ENCODE results near the gene PCIF1.
"Not testable (repeated sequence)": the region's sequence is repeated elsewhere in the genome, so short reads cannot be mapped to it uniquely, and the experiment has no call there.

PCIF1 gene

DNA sequence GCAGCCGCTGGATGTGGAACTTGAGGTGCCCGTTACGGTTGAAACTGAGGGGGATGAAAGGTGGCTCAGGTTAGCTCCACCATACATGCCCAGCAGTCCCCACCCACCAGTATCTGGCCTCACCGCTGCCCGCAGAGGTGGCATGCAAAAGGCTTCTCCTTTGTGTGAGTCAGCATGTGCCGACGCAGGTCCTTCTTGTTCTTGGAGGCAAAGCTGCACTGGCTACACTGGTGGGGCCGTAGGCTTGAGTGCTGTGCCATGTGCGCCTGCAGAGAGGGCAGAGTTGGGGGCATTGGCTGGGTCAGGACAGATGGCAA lies 15.8 kb downstream of the PCIF1 start:
- H3K4me3 ChIP-seq (ENCODE audit: low read depth, low read length) = no peak overlapping the region
- TF ChIP-seq, protein P1, sequence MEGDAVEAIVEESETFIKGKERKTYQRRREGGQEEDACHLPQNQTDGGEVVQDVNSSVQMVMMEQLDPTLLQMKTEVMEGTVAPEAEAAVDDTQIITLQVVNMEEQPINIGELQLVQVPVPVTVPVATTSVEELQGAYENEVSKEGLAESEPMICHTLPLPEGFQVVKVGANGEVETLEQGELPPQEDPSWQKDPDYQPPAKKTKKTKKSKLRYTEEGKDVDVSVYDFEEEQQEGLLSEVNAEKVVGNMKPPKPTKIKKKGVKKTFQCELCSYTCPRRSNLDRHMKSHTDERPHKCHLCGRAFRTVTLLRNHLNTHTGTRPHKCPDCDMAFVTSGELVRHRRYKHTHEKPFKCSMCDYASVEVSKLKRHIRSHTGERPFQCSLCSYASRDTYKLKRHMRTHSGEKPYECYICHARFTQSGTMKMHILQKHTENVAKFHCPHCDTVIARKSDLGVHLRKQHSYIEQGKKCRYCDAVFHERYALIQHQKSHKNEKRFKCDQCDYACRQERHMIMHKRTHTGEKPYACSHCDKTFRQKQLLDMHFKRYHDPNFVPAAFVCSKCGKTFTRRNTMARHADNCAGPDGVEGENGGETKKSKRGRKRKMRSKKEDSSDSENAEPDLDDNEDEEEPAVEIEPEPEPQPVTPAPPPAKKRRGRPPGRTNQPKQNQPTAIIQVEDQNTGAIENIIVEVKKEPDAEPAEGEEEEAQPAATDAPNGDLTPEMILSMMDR (IDR thresholded peaks at IDR 0.05; ENCODE audit: low read depth, low read length) = no peak
- TF ChIP-seq MYC (IDR thresholded peaks at IDR 0.05; ENCODE audit: low read depth, low read length) = no peak
- TF ChIP-seq POLR2A (IDR thresholded peaks at IDR 0.05; ENCODE audit: extremely low read depth, insufficient read length) = peak; percentile 13
- TF ChIP-seq, protein P2, sequence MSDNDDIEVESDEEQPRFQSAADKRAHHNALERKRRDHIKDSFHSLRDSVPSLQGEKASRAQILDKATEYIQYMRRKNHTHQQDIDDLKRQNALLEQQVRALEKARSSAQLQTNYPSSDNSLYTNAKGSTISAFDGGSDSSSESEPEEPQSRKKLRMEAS (IDR thresholded peaks at IDR 0.05; ENCODE audit: low read depth, low read length) = no peak
- no peak for DNase-seq (ENCODE audit: low read depth)

DNA sequence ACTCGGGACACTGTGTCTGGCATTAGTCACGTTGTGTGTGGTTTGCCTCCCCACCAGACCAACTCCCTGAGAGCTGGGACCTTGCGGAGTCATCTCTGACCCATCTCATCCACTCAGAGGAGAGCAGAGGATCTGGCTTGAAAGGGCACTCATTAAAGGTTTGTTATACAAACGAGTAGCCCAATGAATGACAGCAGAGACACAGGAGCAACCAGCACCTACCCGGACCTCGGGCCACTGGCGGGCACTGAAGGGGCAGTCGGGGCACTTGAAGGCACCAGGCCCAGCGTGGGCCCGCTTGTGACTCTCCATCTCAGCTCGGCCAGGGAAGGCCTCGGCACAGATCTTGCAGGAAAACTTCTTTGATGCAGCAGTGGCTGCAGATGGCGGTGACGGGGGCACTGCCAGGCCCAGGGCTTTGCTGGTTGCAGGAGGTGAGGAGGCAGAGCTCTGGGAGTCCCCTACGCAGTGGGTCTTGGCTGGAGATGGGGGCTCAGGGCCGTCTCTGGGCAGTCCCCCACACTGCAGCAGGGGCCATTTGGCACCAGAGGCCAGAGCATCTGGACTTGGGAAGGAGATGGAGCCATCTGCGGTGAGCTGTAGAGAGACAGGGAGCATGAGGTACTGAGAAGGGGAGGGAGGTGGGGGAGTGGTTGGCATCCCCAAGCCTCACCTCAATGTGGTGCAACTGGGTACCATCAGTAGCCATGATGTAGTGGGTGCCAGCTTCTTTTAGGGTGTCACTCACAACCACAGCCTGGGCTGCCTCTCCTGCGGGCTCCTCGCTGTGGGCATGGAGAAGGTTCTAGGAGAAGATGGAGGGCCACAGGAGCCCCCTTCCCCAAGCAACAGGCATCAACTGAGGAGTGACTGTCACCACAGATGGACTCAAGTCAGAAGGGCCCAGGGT lies 17.7 kb downstream of the PCIF1 start:
- TF ChIP-seq POLR2A (IDR thresholded peaks at IDR 0.05; ENCODE audit: extremely low read depth, insufficient read length) = no peak
- TF ChIP-seq, protein P2 (IDR thresholded peaks at IDR 0.05; ENCODE audit: low read depth, low read length) = no peak
- TF ChIP-seq MYC (IDR thresholded peaks at IDR 0.05; ENCODE audit: low read depth, low read length) = no peak
- TF ChIP-seq, protein P1 (IDR thresholded peaks at IDR 0.05; ENCODE audit: low read depth, low read length) = no peak
- DNase-seq (ENCODE audit: low read depth) = no peak
- no peak overlapping the region for H3K4me3 ChIP-seq (ENCODE audit: low read depth, low read length)

DNA sequence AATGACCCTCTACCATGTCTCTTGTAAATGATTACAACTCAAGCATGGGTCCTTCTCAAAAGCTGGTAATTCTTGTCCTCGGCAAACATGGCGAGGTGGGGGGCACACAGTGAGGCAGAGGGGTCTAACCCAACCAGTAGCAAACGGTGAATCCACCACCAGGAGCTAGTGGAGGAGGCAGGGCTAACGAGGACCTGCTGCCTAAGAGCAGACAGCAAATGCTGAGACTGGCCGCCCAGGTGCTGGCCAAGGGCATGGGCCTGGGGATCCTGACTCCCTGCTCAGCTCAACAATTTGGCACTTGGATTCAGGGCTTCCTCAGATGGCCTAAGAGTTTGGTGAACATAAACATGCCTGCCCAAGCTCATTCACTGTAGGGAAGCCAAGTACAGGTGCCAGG lies 18.4 kb downstream of the PCIF1 start:
- TF ChIP-seq MYC (IDR thresholded peaks at IDR 0.05; ENCODE audit: low read depth, low read length) (no peak), POLR2A (IDR thresholded peaks at IDR 0.05; ENCODE audit: extremely low read depth, insufficient read length) (no peak)
- TF ChIP-seq, protein P1 (IDR thresholded peaks at IDR 0.05; ENCODE audit: low read depth, low read length) = no peak
- TF ChIP-seq, protein P2 (IDR thresholded peaks at IDR 0.05; ENCODE audit: low read depth, low read length) = no peak
- DNase-seq (ENCODE audit: low read depth) = no peak
- H3K4me3 ChIP-seq (ENCODE audit: low read depth, low read length) = no peak overlapping the region

DNA sequence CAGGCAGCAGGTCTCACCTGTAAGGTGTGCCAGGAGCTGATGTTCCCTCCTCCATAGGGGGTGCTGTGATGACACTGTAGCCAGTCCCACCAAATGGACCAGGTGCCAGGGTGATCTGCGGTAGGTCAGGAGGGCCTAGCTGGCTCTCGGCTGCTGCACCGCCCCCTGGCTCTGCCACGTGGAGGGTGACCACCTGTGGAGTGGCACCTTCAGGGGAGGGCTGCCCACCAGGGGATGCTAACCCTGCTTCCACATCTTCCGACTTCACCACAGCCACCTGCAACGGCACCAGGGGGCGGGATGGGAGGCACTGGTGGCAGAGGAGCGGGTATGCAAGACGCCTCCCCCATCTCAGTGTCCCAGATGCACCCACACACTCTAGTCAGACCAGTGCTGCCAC lies 19.2 kb downstream of the PCIF1 start:
- DNase-seq (ENCODE audit: low read depth) = no peak
- TF ChIP-seq, protein P2 (IDR thresholded peaks at IDR 0.05; ENCODE audit: low read depth, low read length) = no peak
- TF ChIP-seq MYC (IDR thresholded peaks at IDR 0.05; ENCODE audit: low read depth, low read length) = no peak
- TF ChIP-seq POLR2A (IDR thresholded peaks at IDR 0.05; ENCODE audit: extremely low read depth, insufficient read length) = no peak
- TF ChIP-seq, protein P1 (IDR thresholded peaks at IDR 0.05; ENCODE audit: low read depth, low read length) = no peak
- no peak overlapping the region for H3K4me3 ChIP-seq (ENCODE audit: low read depth, low read length)

DNA sequence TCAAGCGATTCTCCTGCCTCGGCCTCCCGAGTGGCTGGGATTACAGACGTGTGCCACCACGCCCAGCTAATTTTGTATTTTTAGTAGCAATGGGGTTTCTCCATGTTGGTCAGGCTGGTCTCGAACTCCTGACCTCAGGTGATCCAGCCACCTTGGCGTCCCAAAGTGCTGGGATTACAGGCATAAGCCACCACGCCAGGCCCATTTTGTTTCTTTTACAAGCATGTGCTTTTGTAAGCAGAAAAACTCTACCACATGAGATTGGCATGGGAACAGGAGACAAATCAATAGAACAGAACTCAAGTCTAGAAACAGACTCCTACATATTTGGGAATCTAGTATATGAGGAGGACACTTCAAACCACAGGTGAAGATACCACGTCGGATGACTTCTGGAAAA lies 21.8 kb downstream of the PCIF1 start:
- DNase-seq (ENCODE audit: low read depth); H3K4me3 ChIP-seq (ENCODE audit: low read depth, low read length): not testable (repeated sequence)

DNA sequence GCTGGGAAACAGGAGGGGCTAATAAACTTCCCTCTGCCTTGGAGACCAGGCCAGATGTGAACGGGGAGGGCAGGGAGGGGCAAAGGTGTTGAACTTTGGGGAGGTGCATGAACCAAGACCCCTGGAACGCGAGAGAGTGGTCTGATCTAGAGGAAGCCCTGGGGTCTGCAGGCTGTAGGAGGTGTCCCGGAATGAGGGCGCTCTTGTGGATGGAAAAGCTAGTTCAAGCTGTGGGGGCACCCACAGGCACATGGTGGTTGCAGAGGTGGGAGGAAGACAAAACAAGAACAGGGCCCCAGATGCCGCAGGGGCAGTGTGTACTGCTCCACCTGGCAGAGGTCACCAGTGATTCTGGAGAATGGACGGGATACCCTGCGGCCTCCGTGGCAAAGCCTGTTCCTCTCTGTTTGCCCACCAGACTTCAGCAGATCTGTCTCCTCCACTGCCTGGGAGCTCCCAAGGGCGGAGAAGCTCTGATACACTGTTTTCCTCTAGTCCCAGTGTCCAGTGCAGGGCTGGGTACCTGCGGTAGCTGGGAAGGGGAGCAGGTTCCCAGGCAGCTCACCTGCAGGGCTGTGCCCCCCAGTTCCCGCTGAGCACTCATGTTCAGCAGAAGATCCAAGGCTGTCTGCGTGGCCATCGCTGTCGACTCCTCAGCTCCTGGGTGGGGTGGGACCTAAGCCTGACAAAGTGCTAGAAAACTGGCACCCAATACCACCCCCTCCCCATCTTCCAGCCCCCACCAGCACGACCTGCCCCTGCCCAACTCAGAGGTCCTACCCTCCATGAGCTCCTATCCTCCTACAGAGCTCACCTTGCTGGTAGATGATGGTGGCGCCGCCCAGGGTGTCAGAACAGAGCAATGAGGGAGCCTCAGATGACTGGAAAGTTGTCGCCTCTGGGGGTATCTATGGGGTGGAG lies 22.8 kb downstream of the PCIF1 start:
- TF ChIP-seq, protein P2 (IDR thresholded peaks at IDR 0.05; ENCODE audit: low read depth, low read length) = no peak
- TF ChIP-seq POLR2A (IDR thresholded peaks at IDR 0.05; ENCODE audit: extremely low read depth, insufficient read length) (no peak), MYC (IDR thresholded peaks at IDR 0.05; ENCODE audit: low read depth, low read length) (no peak)
- TF ChIP-seq, protein P1 (IDR thresholded peaks at IDR 0.05; ENCODE audit: low read depth, low read length) = no peak
- DNase-seq (ENCODE audit: low read depth) = no peak
- H3K4me3 ChIP-seq (ENCODE audit: low read depth, low read length) = no peak overlapping the region

All from NB4 (cell line).